Neuronal stem cell (in vitro differentiated cells): Measurements from ENCODE around the gene CNTNAP2.

Experiments used
- DNase-seq: peaks from one replicate; pipeline ENCODE4 v3.0.0-alpha.2; 2013; ENCODE audit warnings: low spot score
- H2AFZ ChIP-seq: one replicate; pipeline ENCODE4 v1.6.1; 2013; ENCODE audit warnings: mild to moderate bottlenecking, low read length, inconsistent platforms
- H2AK5ac ChIP-seq: 2 replicates; pipeline ENCODE4 v1.6.1; 2013; ENCODE audit warnings: low read depth, mild to moderate bottlenecking, inconsistent platforms, low read length, moderate library complexity, mixed read lengths
- H2BK120ac ChIP-seq: 2 replicates; pipeline ENCODE4 v1.6.1; 2013; ENCODE audit warnings: low read depth, mild to moderate bottlenecking, inconsistent platforms, low read length, moderate library complexity, mixed read lengths
- H2BK12ac ChIP-seq: one replicate; pipeline ENCODE4 v1.6.1; 2013; ENCODE audit warnings: low read length, inconsistent platforms
- H2BK15ac ChIP-seq: 2 replicates; pipeline ENCODE4 v1.6.1; 2013; ENCODE audit warnings: mild to moderate bottlenecking, low read length, inconsistent platforms, mixed read lengths
- H2BK5ac ChIP-seq: one replicate; pipeline ENCODE4 v1.6.1; 2013; ENCODE audit warnings: inconsistent platforms, mild to moderate bottlenecking, low read length, moderate library complexity
- H3K14ac ChIP-seq: one replicate; pipeline ENCODE4 v1.6.1; 2013; ENCODE audit warnings: low read length, inconsistent platforms
- H3K18ac ChIP-seq: 2 replicates; pipeline ENCODE4 v1.6.1; 2013; ENCODE audit warnings: low read length, inconsistent platforms
- H3K23ac ChIP-seq: 2 replicates; pipeline ENCODE4 v1.6.1; 2013; ENCODE audit warnings: low read depth, mild to moderate bottlenecking, mixed read lengths, low read length, inconsistent platforms; ENCODE audit not compliant: poor library complexity
- H3K27ac ChIP-seq: replicated peaks from 3 replicates; pipeline ENCODE4 v1.5.1; 2013; ENCODE audit warnings: low read length, inconsistent platforms
- H3K27me3 ChIP-seq, 3 experiments: 2 replicates each; pipeline ENCODE4 v1.6.1; 2013; ENCODE audit warnings: low read length in 3 of 3, mild to moderate bottlenecking in 2 of 3, inconsistent platforms in 1 of 3, low read depth in 1 of 3, mixed read lengths in 1 of 3, moderate library complexity in 1 of 3; ENCODE audit not compliant: control insufficient read depth in 3 of 3, insufficient read depth in 3 of 3
- H3K36me3 ChIP-seq, 2 donors: replicated peaks in 1 of 2; 2 replicates each; pipeline ENCODE4 v1.6.1; 2013; ENCODE audit warnings: low read length in 2 of 2; ENCODE audit not compliant: control insufficient read depth in 2 of 2, insufficient read depth in 2 of 2
- H3K4ac ChIP-seq: 2 replicates; pipeline ENCODE4 v1.6.1; 2013; ENCODE audit warnings: inconsistent platforms, mild to moderate bottlenecking, low read length, moderate library complexity
- H3K4me1 ChIP-seq, 2 donors: 1 replicate in 1 of 2; 2 replicates in 1 of 2; pipeline ENCODE4 v1.6.1; 2013; ENCODE audit warnings: low read length in 2 of 2, low read depth in 1 of 2; ENCODE audit not compliant: control insufficient read depth in 2 of 2, insufficient read depth in 1 of 2
- H3K4me2 ChIP-seq: one replicate; pipeline ENCODE4 v1.6.1; 2013; ENCODE audit warnings: mild to moderate bottlenecking, low read length, inconsistent platforms; ENCODE audit not compliant: insufficient read depth, poor library complexity, severe bottlenecking
- H3K4me3 ChIP-seq, 2 donors: 2 replicates each; pipeline ENCODE4 v1.5.1; 2013; ENCODE audit warnings: low read length in 2 of 2, mild to moderate bottlenecking in 2 of 2, inconsistent platforms in 1 of 2, moderate library complexity in 1 of 2
- H3K79me1 ChIP-seq: one replicate; pipeline ENCODE4 v1.6.1; 2013; ENCODE audit warnings: low read depth, mild to moderate bottlenecking, inconsistent platforms, low read length, moderate library complexity
- H3K9ac ChIP-seq: one replicate; pipeline ENCODE4 v1.6.1; 2013; ENCODE audit warnings: mild to moderate bottlenecking, low read depth, low read length, inconsistent platforms; ENCODE audit not compliant: poor library complexity
- H3K9me3 ChIP-seq, 2 donors: replicated peaks in 1 of 2; 2 replicates each; pipeline versions ENCODE3 to v1.6.1; 2013; ENCODE audit warnings: low read length in 2 of 2, mild to moderate bottlenecking in 2 of 2, inconsistent platforms in 1 of 2, low read depth in 1 of 2, mixed read lengths in 1 of 2, moderate library complexity in 1 of 2; ENCODE audit not compliant: control insufficient read depth in 2 of 2, insufficient read depth in 1 of 2
- H4K8ac ChIP-seq: one replicate; pipeline ENCODE4 v1.6.1; 2013; ENCODE audit warnings: low read depth, mild to moderate bottlenecking, inconsistent platforms, low read length, moderate library complexity
- H4K91ac ChIP-seq: one replicate; pipeline ENCODE4 v1.6.1; 2013; ENCODE audit warnings: low read length, low read depth, mild to moderate bottlenecking, inconsistent platforms; ENCODE audit not compliant: poor library complexity
- WGBS, 2 donors: extraction: QIAGEN DNeasy Blood & Tissue Kit; methylation state at CpG; one replicate each; pipeline ENCODE4 v1.1.7; 2013; ENCODE audit warnings: missing lambda C conversion rate in 2 of 2, mixed read lengths in 1 of 2; ENCODE audit not compliant: insufficient read length in 2 of 2, insufficient replicate concordance in 1 of 2; ENCODE audit errors: extremely low coverage in 2 of 2; 5-methylcytosine and 5-hydroxymethylcytosine counted together

The CNTNAP2 gene

DNA sequence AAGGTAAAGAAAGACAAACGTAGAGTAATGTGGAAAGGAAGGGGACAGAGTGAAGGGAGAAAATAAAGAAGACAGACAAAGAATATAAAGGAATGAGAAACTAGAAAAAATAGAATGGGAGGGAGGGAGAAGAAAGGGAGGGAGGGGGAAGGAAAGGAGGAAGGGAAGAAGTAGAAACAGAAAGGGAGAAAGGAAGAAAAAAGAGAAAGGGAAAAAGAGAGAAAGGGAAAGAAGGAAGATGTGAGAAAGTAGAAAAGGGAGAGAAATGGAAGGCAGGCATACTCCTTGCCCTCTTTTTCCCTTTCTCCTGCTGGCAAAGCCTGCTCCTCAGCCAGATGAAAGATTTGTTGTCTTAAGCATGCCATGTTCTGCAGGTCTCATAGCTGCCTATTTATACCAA lies 1336.2 kb downstream of the CNTNAP2 start:
- no peak overlapping the region for H3K23ac ChIP-seq
- H3K4me1 ChIP-seq = no peaks in the 10 kb centered on the region
- DNase-seq = no peak
- no peak overlapping the region for H4K8ac ChIP-seq
- H3K27ac ChIP-seq = no peak overlapping the region
- H3K4ac ChIP-seq = no peak overlapping the region
- no peaks in the 10 kb centered on the region for H3K36me3 ChIP-seq
- no peaks in the 10 kb centered on the region for H3K9me3 ChIP-seq
- no peak overlapping the region for H2BK120ac ChIP-seq
- no peak overlapping the region for H3K4me2 ChIP-seq
- H2BK5ac ChIP-seq = no peak overlapping the region
- no peaks in the 10 kb centered on the region for H3K27me3 ChIP-seq
- no peak overlapping the region for H2BK12ac ChIP-seq
- H2AK5ac ChIP-seq = no peak overlapping the region
- no CpG with 5 or more reads among the region's 1 CpG for WGBS, 2 donors
- H3K18ac ChIP-seq = no peak overlapping the region
- no peak overlapping the region for H2AFZ ChIP-seq
- no peak overlapping the region for H2BK15ac ChIP-seq
- no peak overlapping the region for H3K14ac ChIP-seq
- H4K91ac ChIP-seq = no peak overlapping the region
- H3K79me1 ChIP-seq = no peaks in the 10 kb centered on the region
- no peak overlapping the region for H3K9ac ChIP-seq
- H3K4me3 ChIP-seq = no peak overlapping the region

DNA sequence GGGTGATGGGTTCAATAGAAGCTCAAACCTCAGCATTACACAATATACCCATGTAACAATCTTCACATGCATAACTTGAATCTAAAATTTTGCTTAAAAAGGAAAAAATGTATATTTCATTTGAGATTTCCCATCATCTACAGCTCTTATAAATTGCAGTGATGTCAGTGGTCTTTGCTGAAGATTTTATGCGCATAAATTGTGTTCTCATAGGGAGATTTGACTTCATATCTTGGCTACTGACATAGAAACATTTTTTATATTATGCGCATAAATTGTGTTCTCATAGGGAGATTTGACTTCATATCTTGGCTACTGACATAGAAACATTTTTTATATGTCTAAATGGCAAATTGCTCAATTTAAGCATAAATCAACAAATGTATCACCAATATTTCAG lies 1348.6 kb downstream of the CNTNAP2 start:
- Histone ChIP-seq H3K79me1 (no peaks in the 10 kb centered on the region), H3K18ac (no peak overlapping the region), H3K4me1 (no peaks in the 10 kb centered on the region), H3K4me3 (no peak overlapping the region), H2AK5ac (no peak overlapping the region), H3K9me3 (no peaks in the 10 kb centered on the region), H3K4me2 (no peak overlapping the region), H3K14ac (no peak overlapping the region), H3K9ac (no peak overlapping the region), H2BK15ac (no peak overlapping the region), H4K91ac (no peak overlapping the region), H4K8ac (no peak overlapping the region), H2BK5ac (no peak overlapping the region), H3K36me3 (peaks cover 0 to 2% of the 10 kb centered on the region in 2 donors), H2BK120ac (no peak overlapping the region), H3K23ac (no peak overlapping the region), H2AFZ (no peak overlapping the region), H3K27ac (no peak overlapping the region), H2BK12ac (no peak overlapping the region), H3K4ac (no peak overlapping the region), H3K27me3 (no peaks in the 10 kb centered on the region)
- DNase-seq = no peak
- no CpG with 5 or more reads among the region's 2 CpGs for WGBS, 2 donors

DNA sequence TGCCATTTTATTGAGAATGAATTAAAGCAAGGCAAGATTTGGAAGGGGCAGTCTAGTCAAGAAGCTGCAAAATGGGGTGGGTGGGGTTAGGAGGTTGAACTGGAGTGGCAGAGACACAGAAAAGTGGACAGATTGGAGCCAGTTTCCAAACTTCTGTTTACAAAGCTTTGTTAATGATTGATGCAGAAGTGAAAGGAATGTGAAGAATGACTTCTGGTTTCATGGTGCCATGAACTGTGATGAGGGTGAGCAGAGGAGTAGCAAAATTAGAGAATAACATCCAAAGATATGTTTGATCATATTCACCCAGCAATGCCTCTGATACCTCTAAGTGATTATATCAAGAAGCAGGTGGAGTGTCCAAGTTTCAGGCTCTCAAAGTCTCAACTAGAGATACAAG lies 1356.0 kb downstream of the CNTNAP2 start:
- no peak overlapping the region for H3K9ac ChIP-seq
- no peak overlapping the region for H2BK120ac ChIP-seq
- H4K8ac ChIP-seq = no peak overlapping the region
- H3K27me3 ChIP-seq = no peaks in the 10 kb centered on the region
- H3K4me2 ChIP-seq = no peak overlapping the region
- no peak overlapping the region for H2BK5ac ChIP-seq
- H2AFZ ChIP-seq = no peak overlapping the region
- no peaks in the 10 kb centered on the region for H3K36me3 ChIP-seq
- H4K91ac ChIP-seq = no peak overlapping the region
- no peak overlapping the region for H3K27ac ChIP-seq
- no peaks in the 10 kb centered on the region for H3K9me3 ChIP-seq
- DNase-seq = no peak
- no peak overlapping the region for H2BK12ac ChIP-seq
- no peak overlapping the region for H3K4me3 ChIP-seq
- H3K79me1 ChIP-seq = no peaks in the 10 kb centered on the region
- H3K4me1 ChIP-seq = no peaks in the 10 kb centered on the region
- H3K18ac ChIP-seq = no peak overlapping the region
- H3K23ac ChIP-seq = no peak overlapping the region
- no peak overlapping the region for H3K4ac ChIP-seq
- H3K14ac ChIP-seq = no peak overlapping the region
- no peak overlapping the region for H2BK15ac ChIP-seq
- no peak overlapping the region for H2AK5ac ChIP-seq

DNA sequence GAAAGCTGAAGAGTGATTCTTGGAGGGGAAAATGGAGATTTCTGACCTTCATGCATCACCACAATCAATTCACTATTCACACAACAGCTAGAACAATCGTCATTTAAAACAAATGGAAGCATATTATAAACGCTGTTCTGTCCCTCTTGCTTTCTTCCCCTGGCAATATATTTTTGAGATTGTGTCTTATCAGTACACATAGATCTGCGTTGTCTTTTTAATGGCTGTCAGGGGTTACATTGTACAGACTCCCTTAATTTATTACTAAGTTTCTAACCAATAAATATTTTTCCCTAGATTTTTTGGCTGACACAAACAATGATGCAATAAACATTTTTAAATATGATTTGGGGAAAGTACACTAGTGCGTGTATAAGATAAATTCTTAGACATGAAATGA lies 1358.3 kb downstream of the CNTNAP2 start:
- WGBS, 2 donors = no CpG with 5 or more reads among the region's 4 CpGs
- Histone ChIP-seq H3K36me3 (no peaks in the 10 kb centered on the region), H3K79me1 (no peaks in the 10 kb centered on the region), H3K14ac (no peak overlapping the region), H3K27ac (no peak overlapping the region), H3K23ac (no peak overlapping the region), H3K9me3 (no peaks in the 10 kb centered on the region), H3K4me2 (no peak overlapping the region), H3K4me3 (no peak overlapping the region), H3K4me1 (no peaks in the 10 kb centered on the region), H2BK120ac (no peak overlapping the region), H2AFZ (no peak overlapping the region), H2BK12ac (no peak overlapping the region), H2BK15ac (no peak overlapping the region), H4K91ac (no peak overlapping the region), H3K9ac (no peak overlapping the region), H2AK5ac (no peak overlapping the region), H4K8ac (no peak overlapping the region), H2BK5ac (no peak overlapping the region), H3K18ac (no peak overlapping the region), H3K27me3 (no peaks in the 10 kb centered on the region), H3K4ac (no peak overlapping the region)
- no peak for DNase-seq
